Hindlimb muscle (tissue), 1 donor: ENCODE measurements around the gene RNF223. TPM values are rescaled to one million over a fixed set of nuclear protein-coding genes. Genes with fewer than 3 reads are reported as not detected.
A peak's percentile ranks its signal among the peaks of the same experiment; 100 is the strongest.
"Not testable (repeated sequence)": the region's sequence is repeated elsewhere in the genome, so short reads cannot be mapped to it uniquely, and the experiment has no call there.

ENCODE experiments used
- DNase-seq: peaks from one replicate; pipeline ENCODE4 v3.0.0-alpha.2; 2013
- polyA plus RNA-seq: library from polyadenylated mRNA; unstranded; fragments of 120-200 nt; gene quantifications from one replicate; pipeline ENCODE4 v1.2.1, GENCODE V29; 2013; ENCODE audit not compliant: insufficient read length

RNF223 gene
- polyA plus RNA-seq, 1 donor = 0.31 TPM

DNA sequence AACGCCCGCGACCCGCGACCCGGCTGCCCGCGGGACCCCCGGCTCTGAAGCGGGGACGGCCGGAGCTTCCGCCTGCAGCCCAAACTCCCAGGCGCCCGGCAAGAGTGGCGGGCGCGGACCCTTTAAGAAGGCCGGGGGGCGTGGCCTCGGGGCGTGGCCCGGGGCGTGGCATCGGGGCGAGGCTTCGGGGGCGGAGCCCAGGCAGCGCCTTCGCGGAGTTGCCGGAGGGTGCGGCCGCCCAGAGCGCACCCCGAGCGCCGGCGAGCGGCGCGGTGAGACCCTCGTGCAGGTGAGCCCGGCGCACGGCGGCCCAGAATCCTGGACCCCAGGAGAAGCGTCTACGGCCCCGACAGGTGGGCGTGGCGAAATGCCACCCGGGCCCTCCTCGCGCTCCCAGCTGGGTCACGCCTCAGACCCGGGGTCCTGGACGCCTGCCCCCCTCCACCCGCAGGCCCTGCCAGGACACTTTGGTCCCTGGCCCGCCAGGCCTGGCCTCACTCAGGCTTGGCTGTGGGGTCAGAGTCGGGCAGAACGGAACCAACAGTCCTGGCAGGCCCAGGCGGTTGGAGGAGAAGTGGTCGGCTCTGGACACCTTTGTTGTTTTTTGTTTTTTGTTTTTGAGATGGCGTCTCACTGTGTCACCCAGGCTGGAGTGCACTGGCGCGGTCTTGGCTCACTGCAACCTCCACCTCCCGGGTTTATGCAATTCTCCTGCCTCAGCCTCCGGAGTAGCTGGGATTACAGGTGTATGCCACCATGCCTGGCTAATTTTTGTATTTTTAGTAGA is 14.4 kb downstream of the RNF223 start:
- peak; percentile 58 for DNase-seq

DNA sequence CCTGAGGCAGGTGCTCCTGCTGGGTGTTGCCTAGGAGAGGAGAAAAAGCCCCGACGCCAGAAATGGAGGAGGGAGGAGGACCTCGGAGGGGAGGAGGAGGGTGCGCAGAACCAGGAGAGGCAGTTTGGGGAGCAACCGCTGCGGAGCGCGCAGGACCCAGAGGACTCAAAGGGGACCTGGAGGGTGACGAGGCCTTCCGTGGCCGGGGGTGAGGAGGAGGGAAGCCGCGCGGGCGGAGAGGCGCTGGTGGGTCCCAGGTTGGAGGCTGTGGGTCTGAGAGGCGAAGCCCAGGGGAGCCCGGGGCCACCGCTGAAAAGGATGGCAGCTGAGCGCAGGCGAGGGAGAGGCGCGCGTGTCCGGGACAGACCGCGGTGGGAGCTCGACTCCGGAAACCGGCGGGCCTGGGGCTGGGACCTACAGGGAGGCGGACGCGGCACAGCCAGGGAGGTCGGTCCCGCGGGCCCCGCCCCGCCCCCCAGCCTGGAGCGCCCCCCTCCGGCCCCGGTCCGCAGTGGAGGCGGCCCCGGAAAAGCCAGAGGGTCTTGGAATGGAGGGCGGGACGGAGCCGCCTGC is 15.1 kb downstream of the RNF223 start:
- DNase-seq = no peak

GRCh38 chr1:1058088-1058905 is 15.8 kb downstream of the RNF223 start:
- no peak for DNase-seq

- DNase-seq = not testable (repeated sequence)
These were observed 16.4 kb downstream of the RNF223 start for GRCh38 chr1:1057769-1058087.

GRCh38 chr1:1055841-1056736 is 18.0 kb downstream of the RNF223 start:
- DNase-seq = no peak

DNA sequence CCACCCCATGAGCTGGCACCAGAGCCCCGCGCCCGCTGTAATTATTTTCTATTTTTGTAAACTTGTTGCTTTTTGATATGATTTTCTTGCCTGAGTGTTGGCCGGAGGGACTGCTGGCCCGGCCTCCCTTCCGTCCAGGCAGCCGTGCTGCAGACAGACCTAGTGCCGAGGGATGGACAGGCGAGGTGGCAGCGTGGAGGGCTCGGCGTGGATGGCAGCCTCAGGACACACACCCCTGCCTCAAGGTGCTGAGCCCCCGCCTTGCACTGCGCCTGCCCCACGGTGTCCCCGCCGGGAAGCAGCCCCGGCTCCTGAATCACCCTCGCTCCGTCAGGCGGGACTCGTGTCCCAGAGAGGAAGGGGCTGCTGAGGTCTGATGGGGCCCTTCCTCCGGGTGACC is 19.1 kb downstream of the RNF223 start:
- DNase-seq = no peak

DNA sequence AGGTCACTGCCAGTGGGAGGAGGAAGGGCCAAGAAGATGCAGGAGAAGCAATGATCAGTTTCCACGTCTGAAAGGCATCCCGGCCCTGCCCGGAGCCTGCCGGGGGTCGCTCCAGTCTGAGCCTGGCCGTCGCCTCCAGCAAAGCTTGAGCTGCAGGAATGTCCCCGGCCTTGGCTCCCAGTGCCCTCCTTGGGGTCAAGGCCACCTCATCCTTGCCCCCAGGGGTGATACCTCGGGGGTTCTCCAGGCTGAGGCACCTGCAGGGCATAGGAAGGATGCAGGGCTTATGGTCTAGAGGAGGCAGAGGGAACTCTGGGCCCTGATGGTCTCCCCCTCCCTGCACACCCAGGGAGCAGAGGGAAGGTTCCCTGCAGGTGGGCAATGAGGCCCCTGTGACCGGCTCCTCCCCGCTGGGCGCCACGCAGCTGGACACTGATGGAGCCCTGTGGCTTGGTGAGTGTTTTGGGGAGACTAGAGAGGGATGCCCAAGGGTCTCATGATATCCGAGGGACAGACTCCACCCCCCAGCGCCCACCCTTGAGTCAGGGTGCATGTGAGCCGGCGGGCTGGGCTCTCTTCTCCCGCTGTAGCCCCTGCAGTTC is 19.9 kb downstream of the RNF223 start:
- no peak for DNase-seq

GRCh38 chr1:1053682-1054081 is 20.4 kb downstream of the RNF223 start:
- no peak for DNase-seq

GRCh38 chr1:1053022-1053421 is 21.1 kb downstream of the RNF223 start:
- no peak for DNase-seq

DNA sequence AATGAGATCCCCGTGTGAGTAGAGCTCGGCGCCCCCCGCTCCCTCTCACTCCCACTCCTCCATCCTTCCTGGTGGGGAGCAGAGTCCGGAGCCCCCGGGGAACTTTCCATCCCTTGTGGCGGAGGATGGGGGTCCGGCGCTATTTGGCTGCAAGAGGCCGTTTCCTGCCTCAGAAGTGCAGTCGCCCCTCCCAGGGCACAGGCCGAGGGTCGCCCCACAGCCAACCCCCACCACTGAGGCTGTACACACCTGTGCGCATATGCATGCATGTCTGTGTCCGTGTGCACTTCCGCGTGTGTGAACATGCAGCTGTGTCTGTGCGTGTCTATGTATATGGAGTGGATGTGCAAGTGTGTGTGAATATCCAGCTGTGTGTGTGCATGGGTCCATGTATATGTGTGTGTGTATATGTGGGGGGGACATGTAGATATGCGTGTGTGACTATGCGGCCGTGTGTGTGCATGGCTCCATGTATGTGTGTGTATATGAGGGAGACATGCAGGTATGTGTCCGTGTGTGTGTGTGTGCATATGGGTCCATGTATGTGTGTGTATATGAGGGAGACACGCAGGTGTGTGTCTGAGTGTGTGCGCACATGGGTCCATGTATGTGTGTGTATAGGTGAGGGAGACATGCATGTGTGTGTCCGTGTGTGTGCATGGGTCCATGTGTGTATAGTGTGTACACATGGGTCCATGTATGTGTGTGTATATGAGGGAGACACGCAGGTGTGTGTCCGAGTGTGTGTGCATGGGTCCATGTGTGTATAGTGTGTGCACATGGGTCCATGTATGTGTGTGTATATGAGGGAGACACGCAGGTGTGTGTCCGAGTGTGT is 21.9 kb downstream of the RNF223 start:
- DNase-seq = no peak

DNA sequence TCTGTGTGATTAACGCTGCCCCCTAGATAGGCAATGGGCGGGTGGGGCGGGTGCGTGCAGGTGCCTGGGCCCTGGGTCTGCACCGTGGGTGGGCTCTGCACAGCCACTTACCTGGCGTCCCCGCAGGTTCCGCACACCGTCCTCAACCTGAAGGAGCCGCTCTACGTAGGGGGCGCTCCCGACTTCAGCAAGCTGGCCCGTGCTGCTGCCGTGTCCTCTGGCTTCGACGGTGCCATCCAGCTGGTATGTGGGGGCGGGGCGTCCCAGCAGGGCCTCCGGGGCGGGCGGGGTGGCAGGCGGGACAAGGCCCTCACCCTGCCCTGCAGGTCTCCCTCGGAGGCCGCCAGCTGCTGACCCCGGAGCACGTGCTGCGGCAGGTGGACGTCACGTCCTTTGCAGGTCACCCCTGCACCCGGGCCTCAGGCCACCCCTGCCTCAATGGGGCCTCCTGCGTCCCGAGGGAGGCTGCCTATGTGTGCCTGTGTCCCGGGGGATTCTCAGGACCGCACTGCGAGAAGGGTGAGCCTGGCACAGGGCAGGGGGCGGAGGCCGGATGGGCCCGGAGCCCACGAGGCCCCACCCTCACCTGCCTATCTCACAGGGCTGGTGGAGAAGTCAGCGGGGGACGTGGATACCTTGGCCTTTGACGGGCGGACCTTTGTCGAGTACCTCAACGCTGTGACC is 22.8 kb downstream of the RNF223 start:
- no peak for DNase-seq

DNA sequence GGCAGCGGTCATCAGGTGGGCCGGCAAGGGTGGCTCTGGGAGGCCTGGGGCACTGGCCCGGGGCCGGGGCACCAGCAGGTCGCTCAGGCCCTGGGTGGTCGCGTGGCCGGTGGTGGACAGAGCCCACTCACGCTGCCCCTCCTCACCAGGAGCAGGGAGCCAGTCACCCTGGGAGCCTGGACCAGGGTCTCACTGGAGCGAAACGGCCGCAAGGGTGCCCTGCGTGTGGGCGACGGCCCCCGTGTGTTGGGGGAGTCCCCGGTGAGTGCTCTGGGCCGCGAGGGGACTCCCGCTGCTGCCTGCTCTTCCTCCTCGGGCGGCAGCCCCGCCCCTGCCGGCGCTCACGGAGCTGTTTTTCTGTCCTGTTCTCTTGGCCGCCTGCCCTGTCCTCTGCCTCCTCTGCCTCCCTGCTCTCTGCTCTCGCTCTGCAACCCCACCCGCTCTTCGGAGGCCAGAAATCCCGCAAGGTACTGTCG is 23.5 kb downstream of the RNF223 start:
- DNase-seq = no peak

GRCh38 chr1:1049318-1050165 is 24.6 kb downstream of the RNF223 start:
- no peak for DNase-seq

GRCh38 chr1:1048765-1049164 is 25.3 kb downstream of the RNF223 start:
- DNase-seq = no peak

- no peak for DNase-seq
These were observed 26.1 kb downstream of the RNF223 start for GRCh38 chr1:1047963-1048362.

DNA sequence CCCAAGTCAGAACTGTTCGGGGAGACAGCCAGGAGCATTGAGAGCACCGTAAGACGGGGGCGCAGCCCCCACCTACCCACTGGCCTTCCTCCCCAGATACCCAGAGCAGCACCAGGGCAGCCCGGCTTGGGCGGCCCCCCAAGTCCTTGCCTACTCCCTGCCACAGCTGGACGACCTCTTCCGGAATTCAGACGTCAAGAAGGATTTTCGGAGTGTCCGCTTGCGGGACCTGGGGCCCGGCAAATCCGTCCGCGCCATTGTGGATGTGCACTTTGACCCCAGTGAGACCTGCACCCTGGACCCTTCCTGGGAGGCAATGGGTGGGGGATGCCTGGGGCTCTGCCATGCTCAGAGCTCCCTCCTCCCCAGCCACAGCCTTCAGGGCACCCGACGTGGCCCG is 26.7 kb downstream of the RNF223 start:
- DNase-seq = no peak

DNA sequence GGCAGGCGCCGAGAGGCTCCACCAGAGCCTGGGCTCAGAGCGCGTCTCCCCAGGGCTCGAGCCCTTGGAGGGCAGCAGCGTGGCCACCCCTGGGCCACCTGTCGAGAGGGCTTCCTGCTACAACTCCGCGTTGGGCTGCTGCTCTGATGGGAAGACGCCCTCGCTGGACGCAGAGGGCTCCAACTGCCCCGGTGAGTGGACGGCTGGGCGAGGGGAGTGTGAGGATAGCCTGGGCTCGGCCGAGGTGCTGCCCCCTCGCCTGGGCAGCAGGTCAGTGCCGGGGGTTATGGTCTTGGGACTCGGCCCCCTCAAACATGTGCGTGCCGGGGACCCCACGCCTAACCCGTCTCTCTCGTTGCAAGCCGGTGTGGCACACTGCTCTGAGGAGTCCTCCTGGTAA is 27.3 kb downstream of the RNF223 start:
- no peak for DNase-seq

DNA sequence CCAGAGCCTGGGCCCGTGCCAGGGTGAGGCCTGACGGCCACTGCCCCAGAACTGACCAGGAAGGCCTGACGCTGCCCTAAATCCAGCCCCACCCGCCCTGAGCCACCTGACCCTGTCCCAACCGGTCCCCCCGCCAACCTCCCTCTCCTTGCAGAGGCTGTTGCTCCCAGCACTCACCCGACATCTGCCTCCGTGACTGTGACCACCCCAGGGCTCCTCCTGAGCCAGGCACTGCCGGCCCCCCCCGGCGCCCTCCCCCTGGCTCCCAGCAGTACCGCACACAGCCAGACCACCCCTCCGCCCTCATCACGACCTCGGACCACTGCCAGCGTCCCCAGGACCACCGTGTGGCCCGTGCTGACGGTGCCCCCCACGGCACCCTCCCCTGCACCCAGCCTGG is 27.9 kb downstream of the RNF223 start:
- DNase-seq = no peak

DNA sequence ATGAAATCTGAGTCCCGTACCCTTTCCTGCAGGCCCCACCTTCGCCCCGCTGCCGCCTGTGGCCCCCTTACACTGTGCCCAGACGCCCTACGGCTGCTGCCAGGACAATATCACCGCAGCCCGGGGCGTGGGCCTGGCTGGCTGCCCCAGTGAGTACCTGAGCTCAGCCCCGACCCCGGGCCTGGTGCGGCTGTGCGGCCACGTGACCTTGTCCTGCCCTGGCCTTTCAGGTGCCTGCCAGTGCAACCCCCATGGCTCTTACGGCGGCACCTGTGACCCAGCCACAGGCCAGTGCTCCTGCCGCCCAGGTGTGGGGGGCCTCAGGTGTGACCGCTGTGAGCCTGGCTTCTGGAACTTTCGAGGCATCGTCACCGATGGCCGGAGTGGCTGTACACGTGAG is 29.0 kb downstream of the RNF223 start:
- DNase-seq = no peak
